ENCODE results near the gene DMBT1.

GRCh38 chr10:122543676-122544445 lies 16.7 kb upstream of the DMBT1 start:
- TF ChIP-seq POLR2A (IDR thresholded peaks at IDR 0.05; ENCODE audit: low read depth, low read length) (no peak), CTCF (conservative IDR thresholded peaks at IDR 0.05; ENCODE audit: low read depth, low read length) (no peak), MAFK (IDR thresholded peaks at IDR 0.05; ENCODE audit: low read depth, low read length) (no peak), CEBPB (IDR thresholded peaks at IDR 0.05; ENCODE audit: low read depth, low read length) (no peak), SMC3 (IDR thresholded peaks at IDR 0.05; ENCODE audit: low read depth, low read length) (no peak), USF2 (IDR thresholded peaks at IDR 0.05; ENCODE audit: low read depth, low read length) (no peak), MXI1 (IDR thresholded peaks at IDR 0.05; ENCODE audit: borderline replicate concordance, low read depth, low read length) (no peak), RCOR1 (IDR thresholded peaks at IDR 0.05; ENCODE audit: insufficient replicate concordance, low read length) (no peak), RFX5 (IDR thresholded peaks at IDR 0.05; ENCODE audit: low read depth, low read length) (no peak), RAD21 (IDR thresholded peaks at IDR 0.05; ENCODE audit: low read length) (no peak), ELK1 (IDR thresholded peaks at IDR 0.05; ENCODE audit: borderline replicate concordance, low read depth, low read length) (no peak), FOS (IDR thresholded peaks at IDR 0.05; ENCODE audit: low read depth, low read length) (no peak), CHD1 (IDR thresholded peaks at IDR 0.05; ENCODE audit: low read depth, low read length) (no peak), BHLHE40 (IDR thresholded peaks at IDR 0.05; ENCODE audit: low read depth, low read length) (no peak)

All from IMR-90 (cell line).